Coronary artery (tissue), 2 donors: Measurements from ENCODE around the gene PSENEN.

Experiments
- DNase-seq: peaks from one replicate; pipeline ENCODE4 v3.0.0-alpha.2; 2017; ENCODE audit warnings: low spot score
- H3K27ac ChIP-seq, 2 donors: fragments of 200-600 bp; sonication (generic); one replicate each; pipeline ENCODE4 v1.5.1; 2016 to 2019
- H3K4me3 ChIP-seq: fragments of 200-600 bp; sonication (generic); 2 replicates; pipeline ENCODE4 v1.5.1; 2016; ENCODE audit warnings: mild to moderate bottlenecking, moderate library complexity
- TF ChIP-seq, protein P1 (sequence below): fragments of 200-600 bp; sonication (generic); IDR thresholded peaks from one replicate; pipeline ENCODE4 v1.5.1; 2019; ENCODE audit warnings: antibody characterized with exemption

The PSENEN gene

DNA sequence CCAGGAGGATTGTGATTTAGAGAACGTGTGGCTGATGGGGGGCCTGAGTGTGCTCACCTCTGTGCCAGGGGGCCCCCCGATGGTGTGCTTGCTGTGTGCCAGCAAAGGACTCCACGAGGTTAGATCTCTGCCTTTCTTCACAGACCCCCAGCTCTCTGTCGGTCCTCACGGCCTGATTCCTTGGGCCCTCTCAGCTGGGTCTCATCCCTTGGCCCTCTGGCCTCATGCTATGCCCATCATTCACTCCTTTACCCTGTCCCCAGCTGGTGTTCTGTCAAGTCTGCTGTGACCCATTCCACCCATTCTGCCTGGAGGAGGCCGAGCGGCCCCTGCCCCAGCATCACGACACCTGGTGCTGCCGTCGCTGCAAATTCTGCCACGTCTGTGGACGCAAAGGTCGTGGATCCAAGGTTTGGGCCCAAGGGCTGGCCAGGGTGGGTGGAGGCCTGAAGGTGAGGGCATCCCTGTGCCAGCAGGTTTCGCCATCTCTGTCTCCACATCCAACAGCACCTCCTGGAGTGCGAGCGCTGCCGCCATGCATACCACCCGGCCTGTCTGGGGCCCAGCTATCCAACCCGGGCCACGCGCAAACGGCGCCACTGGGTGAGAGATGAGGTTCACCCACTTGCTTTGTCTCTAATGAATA is 20.1 kb upstream of the PSENEN start:
- H3K4me3 ChIP-seq = no peak overlapping the region

DNA sequence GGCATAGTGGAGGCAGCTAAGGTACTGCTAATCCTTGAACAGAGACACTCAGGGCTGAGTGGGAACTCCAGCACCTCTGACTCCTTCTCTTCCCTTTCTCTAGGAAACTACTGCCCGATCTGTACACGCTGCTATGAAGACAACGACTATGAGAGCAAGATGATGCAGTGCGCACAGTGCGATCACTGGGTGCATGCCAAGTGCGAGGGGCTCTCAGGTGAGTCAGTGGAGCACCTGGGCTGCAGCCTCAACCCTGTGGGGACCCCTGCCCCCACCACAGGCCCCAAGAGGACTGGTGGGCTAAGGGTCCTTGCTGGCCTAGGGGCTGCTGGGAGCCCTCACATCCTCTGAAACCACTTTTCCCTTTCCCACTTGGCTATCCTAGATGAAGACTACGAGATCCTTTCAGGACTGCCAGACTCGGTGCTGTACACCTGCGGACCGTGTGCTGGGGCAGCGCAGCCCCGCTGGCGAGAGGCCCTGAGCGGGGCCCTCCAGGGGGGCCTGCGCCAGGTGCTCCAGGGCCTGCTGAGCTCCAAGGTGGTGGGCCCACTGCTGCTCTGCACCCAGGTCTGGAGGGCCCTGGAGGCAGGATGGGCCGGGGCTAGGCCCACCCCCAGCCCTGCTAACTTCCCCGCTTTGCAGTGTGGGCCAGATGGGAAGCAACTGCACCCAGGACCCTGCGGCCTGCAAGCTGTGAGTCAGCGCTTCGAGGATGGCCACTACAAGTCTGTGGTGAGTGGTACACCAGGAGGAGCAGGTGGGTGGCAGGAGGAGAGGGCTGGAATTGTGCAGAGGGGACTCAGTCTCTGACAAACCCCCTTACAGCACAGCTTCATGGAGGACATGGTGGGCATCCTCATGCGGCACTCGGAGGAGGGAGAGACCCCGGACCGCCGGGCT is 18.1 kb upstream of the PSENEN start:
- no peak for DNase-seq
- Histone ChIP-seq H3K4me3 (no peak overlapping the region), H3K27ac (no peak overlapping the region)
- TF ChIP-seq, protein P1, sequence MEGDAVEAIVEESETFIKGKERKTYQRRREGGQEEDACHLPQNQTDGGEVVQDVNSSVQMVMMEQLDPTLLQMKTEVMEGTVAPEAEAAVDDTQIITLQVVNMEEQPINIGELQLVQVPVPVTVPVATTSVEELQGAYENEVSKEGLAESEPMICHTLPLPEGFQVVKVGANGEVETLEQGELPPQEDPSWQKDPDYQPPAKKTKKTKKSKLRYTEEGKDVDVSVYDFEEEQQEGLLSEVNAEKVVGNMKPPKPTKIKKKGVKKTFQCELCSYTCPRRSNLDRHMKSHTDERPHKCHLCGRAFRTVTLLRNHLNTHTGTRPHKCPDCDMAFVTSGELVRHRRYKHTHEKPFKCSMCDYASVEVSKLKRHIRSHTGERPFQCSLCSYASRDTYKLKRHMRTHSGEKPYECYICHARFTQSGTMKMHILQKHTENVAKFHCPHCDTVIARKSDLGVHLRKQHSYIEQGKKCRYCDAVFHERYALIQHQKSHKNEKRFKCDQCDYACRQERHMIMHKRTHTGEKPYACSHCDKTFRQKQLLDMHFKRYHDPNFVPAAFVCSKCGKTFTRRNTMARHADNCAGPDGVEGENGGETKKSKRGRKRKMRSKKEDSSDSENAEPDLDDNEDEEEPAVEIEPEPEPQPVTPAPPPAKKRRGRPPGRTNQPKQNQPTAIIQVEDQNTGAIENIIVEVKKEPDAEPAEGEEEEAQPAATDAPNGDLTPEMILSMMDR = no peak

More for the DNA sequence above, 20.1 kb upstream of the PSENEN start:
- H3K27ac ChIP-seq = no peak overlapping the region
- DNase-seq = no peak
- TF ChIP-seq, protein P1 = no peak

DNA sequence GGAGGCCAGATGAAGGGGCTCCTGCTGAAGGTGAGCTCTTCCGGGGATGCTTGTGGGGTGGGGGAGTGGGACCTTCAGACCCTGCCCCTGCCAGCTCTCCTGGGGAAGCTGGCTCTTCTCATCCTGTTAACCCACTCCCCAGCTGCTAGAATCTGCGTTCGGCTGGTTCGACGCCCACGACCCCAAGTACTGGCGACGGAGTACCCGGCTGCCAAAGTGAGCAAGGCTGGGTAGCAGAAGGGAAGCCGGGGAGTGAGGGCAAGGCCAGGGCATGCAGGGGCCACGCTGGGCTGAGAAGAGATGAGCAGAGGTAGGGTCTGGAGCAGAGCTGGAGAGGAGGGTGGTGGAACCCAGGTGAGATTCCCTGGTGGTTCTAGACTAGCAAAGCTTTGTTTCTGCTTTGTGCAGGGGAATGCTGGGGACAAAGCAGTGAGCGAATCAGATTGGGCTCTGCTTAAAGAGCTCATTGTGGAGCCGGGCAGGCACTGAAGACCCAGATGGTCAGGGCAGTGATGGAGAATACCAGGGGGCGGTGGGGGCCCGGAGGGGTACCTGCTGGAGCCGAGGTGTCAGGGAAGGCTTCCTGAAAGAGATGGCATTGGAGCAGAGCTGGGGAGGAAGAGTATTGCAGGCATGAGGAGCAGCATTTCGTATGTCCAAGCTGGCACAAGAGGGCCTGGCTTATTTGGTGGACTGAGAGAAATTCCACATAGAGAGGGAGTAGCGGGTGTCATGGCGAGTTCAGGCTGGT is 17.3 kb upstream of the PSENEN start:
- Histone ChIP-seq H3K27ac (no peak overlapping the region), H3K4me3 (no peak overlapping the region)
- TF ChIP-seq, protein P1 = no peak
- no peak for DNase-seq

DNA sequence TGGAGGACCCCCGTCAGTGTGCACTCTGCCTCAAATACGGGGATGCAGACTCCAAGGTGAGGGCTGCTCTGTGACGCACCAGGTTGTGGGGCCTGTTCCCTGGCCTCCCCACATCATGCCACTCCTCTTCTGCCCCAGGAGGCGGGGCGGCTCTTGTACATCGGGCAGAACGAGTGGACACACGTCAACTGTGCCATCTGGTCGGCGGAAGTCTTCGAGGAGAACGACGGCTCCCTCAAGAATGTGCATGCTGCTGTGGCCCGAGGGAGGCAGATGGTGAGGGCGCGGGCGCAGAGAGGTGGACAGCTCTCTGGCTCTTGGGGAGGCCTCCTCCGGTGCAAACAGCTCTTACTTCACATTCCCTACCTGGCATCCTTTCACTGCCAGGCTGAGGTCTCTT is 16.4 kb upstream of the PSENEN start:
- Histone ChIP-seq H3K4me3 (no peak overlapping the region), H3K27ac (no peak overlapping the region)
- DNase-seq = no peak
- TF ChIP-seq, protein P1 = no peak

DNA sequence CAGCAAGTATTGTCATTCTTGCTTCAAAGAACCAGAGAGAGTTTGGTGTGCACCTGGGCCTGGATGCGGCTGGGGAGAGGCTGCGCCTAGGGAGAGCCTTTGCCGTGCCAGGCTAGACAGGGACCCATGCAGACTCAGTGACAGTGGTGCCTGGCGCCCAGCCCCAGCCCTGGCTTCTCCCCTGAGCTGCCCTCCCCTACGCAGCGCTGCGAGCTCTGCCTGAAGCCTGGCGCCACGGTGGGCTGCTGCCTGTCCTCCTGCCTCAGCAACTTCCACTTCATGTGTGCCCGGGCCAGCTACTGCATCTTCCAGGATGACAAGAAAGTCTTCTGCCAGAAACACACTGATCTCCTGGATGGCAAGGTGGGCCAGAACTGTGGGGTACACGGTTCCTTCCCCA is 15.7 kb upstream of the PSENEN start:
- TF ChIP-seq, protein P1 = no peak

DNA sequence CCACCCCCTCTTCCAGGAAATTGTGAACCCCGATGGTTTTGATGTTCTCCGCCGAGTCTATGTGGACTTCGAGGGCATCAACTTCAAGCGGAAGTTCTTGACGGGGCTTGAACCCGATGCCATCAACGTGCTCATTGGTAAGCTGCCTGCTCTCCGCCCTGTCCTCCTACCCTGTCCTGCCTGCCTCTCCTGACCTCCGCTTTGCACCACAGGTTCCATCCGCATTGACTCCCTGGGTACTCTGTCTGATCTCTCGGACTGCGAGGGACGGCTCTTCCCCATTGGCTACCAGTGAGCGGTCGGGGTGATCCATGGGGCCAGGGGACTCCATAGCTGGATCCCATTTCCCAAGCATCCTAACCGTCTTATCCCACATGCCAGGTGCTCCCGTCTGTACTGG is 15.1 kb upstream of the PSENEN start:
- DNase-seq = no peak
- TF ChIP-seq, protein P1 = no peak
- no peak overlapping the region for H3K27ac ChIP-seq
- no peak overlapping the region for H3K4me3 ChIP-seq

More for the DNA sequence above, 15.7 kb upstream of the PSENEN start:
- no peak overlapping the region for H3K27ac ChIP-seq
- H3K4me3 ChIP-seq = no peak overlapping the region
- DNase-seq = no peak
